Measurements from ENCODE around the gene LRRFIP2.
"Not testable (repeated sequence)": the region's sequence is repeated elsewhere in the genome, so short reads cannot be mapped to it uniquely, and the experiment has no call there.

LRRFIP2 gene

GRCh38 chr3:37071921-37072320, 102.5 kb downstream of the LRRFIP2 start:
- H3K27ac ChIP-seq: no peak overlapping the region
- TF ChIP-seq ZFX (IDR thresholded peaks at IDR 0.05; ENCODE audit: borderline replicate concordance): no peak
- TF ChIP-seq, protein P1, sequence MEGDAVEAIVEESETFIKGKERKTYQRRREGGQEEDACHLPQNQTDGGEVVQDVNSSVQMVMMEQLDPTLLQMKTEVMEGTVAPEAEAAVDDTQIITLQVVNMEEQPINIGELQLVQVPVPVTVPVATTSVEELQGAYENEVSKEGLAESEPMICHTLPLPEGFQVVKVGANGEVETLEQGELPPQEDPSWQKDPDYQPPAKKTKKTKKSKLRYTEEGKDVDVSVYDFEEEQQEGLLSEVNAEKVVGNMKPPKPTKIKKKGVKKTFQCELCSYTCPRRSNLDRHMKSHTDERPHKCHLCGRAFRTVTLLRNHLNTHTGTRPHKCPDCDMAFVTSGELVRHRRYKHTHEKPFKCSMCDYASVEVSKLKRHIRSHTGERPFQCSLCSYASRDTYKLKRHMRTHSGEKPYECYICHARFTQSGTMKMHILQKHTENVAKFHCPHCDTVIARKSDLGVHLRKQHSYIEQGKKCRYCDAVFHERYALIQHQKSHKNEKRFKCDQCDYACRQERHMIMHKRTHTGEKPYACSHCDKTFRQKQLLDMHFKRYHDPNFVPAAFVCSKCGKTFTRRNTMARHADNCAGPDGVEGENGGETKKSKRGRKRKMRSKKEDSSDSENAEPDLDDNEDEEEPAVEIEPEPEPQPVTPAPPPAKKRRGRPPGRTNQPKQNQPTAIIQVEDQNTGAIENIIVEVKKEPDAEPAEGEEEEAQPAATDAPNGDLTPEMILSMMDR (IDR thresholded peaks at IDR 0.05): no peak

- no peak overlapping the region for H3K27ac ChIP-seq
- TF ChIP-seq ZFX (IDR thresholded peaks at IDR 0.05; ENCODE audit: borderline replicate concordance): no peak
- TF ChIP-seq, protein P1 (IDR thresholded peaks at IDR 0.05): no peak
Observed at GRCh38 chr3:37068031-37068430, 106.4 kb downstream of the LRRFIP2 start.

DNA sequence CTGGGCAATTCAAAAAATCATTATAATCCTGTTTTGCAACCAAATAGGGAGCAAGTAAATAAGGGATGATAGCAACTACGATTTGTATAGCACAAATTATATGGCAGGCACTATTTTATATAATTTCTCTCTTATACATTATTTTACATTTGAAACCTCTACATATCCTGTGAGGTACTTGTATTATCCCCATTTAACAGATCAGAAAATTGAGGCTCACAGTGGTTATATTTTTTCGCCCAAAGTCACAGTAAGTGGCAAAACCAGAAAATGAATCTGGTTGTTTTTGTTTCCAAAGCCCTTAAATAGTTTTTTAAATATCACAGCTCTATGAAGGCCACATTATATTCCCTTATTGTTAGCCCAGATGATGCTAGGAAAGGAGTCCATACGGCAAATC, 106.8 kb downstream of the LRRFIP2 start:
- H3K27ac ChIP-seq: no peak overlapping the region
- TF ChIP-seq, protein P1 (IDR thresholded peaks at IDR 0.05): no peak
- no peak for TF ChIP-seq ZFX (IDR thresholded peaks at IDR 0.05; ENCODE audit: borderline replicate concordance)

DNA sequence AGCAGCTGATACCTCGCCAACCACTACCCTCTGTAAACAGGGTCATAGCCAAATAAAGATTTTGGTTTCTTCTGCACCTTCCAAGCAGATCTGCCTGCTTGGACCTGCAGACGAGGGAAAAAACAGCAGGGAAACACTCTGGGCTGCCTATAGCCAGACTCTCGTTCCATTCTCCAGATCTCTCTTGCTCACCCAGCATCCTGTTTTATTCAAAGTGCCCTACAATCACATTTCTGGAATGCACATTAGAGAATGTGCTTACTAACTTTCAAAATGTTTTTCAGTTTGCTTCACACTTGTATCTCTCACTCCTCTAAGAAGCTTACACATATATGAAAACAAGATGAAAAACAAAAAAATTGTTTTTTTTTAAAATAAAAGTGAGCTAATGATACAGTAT, 109.6 kb downstream of the LRRFIP2 start:
- TF ChIP-seq ZFX (IDR thresholded peaks at IDR 0.05; ENCODE audit: borderline replicate concordance): no peak
- TF ChIP-seq, protein P1 (IDR thresholded peaks at IDR 0.05): no peak
- no peak overlapping the region for H3K27ac ChIP-seq

DNA sequence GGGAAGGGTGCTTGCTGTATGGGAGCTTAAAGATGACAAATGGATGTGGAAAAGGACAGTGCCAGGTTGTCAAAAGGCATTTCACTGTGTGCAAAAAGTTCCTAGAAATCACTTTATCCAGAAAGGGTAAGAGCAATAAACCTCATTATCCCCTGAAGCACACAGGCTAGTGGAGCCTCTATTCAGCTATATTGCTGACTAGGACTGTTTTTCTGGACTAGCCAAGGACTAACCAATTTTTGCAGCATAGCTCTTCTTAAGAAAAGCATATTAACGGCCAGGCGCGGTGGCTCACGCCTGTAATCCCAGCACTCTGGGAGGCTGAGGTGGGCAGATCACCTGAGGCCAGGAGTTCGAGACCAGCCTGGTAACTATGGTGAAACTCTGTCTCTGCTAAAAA, 116.3 kb downstream of the LRRFIP2 start:
- TF ChIP-seq ZFX (IDR thresholded peaks at IDR 0.05; ENCODE audit: borderline replicate concordance): no peak
- TF ChIP-seq, protein P1 (IDR thresholded peaks at IDR 0.05): no peak
- no peak overlapping the region for H3K27ac ChIP-seq

DNA sequence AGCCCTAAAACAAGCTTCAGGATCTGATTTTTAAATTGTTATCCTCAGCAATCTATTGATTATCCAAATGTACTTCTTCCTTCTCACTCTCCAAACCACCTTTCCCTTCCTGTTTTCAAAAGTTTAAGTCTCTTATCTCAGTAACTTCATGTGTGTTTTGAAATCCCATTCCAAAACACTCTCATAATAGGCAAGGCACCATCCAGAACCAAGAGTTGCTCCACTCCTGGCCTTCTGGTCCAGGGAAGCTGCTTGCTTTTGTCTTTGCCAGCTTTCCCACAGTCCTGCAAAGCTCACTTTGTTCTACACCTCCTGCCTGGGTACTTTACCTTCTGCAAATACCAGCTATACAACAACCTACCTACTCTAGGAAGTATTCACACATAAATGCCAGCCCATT, 117.6 kb downstream of the LRRFIP2 start:
- 0 out of 2 replicates have a peak overlapping the region, but pooled peaks have one; percentile 17 for H3K27ac ChIP-seq
- TF ChIP-seq, protein P1 (IDR thresholded peaks at IDR 0.05): no peak
- no peak for TF ChIP-seq ZFX (IDR thresholded peaks at IDR 0.05; ENCODE audit: borderline replicate concordance)

DNA sequence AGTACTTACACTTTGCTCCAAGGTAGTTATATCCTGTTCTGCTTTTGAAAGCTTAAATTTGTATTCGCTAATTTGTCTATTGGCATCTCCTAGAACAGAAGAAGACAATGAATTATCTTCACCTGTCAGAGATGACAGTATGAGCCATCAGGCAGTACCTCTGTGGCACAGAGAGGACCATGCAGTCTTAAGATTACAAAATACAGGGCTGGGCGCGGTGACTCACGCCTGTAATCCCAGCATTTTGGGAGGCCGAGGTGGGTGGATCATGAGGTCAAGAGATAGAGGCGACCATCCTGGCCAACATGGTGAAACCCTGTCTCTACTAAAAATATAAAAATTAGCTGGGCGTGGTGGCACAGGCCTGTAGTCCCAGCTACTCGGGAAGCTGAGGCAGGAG, 119.3 kb downstream of the LRRFIP2 start:
- not testable (repeated sequence) for H3K27ac ChIP-seq

DNA sequence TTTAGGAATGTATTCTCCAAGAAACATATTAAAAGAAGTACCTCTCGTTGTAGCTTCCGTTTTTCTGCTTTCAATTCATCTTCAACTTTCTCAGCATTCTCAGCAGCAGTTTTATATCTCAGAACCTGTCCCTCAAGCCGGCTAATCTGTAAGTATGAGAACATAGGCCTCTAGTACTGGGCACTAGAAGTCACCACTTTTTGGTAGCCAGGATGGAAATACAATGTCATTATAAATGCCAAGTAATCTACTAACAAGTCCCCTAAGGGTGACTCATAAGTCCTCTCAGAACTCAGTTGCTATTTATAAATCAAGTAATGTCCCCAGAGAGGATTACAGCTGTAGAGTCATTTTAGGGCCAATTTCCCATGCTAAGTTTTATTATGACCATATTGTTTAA, 120.0 kb downstream of the LRRFIP2 start:
- no peak for TF ChIP-seq ZFX (IDR thresholded peaks at IDR 0.05; ENCODE audit: borderline replicate concordance)
- TF ChIP-seq, protein P1 (IDR thresholded peaks at IDR 0.05): no peak
- peak overlapping the region; percentile 12; the same call in 1 of the 2 replicates for H3K27ac ChIP-seq

Data from 22Rv1 (cell line).